HEK293 (cell line): ENCODE results near the gene BACH1.

Source experiments
- CTCF ChIA-PET: fragments of 350-600 bp; formaldehyde crosslinking; extraction: SDS; loops from one replicate; lab custom pipeline; 2021; ENCODE audit warnings: antibody characterized with exemption; lab: Yijun Ruan, JAX
- POLR2A ChIA-PET: fragments of 300-600 bp; formaldehyde crosslinking; extraction: SDS; loops from one replicate; lab custom pipeline; 2020; ENCODE audit warnings: antibody characterized with exemption, inconsistent platforms; lab: Yijun Ruan, JAX
- H3K27ac ChIP-seq: fragments of 200-500 bp; sonication (Bioruptor generic); 2 replicates; pipeline ENCODE4 v1.5.1; 2014; ENCODE audit warnings: low read depth, low read length, control low read depth, inconsistent platforms; ENCODE audit errors: extremely low read depth
- H3K36me3 ChIP-seq, 2 experiments: fragments of 200-500 bp in 1 of 2; sonication (Bioruptor generic) in 1 of 2; 1 replicate in 1 of 2; 2 replicates in 1 of 2; pipeline ENCODE4 v1.5.1; 2014 to 2017; ENCODE audit warnings: inconsistent platforms in 2 of 2, low read length in 2 of 2; ENCODE audit not compliant: control insufficient read depth in 2 of 2, insufficient read depth in 1 of 2
- H3K4me1 ChIP-seq: fragments of 200-500 bp; sonication (Bioruptor generic); 2 replicates; pipeline ENCODE4 v1.5.1; 2014; ENCODE audit warnings: mild to moderate bottlenecking, low read length, inconsistent platforms; ENCODE audit not compliant: control insufficient read depth, insufficient read depth
- H3K4me3 ChIP-seq: 2 replicates; pipeline ENCODE4 v1.5.1; 2011; ENCODE audit warnings: low read depth, mild to moderate bottlenecking, control low read depth, low read length, moderate library complexity
- H3K9me3 ChIP-seq: fragments of 200-500 bp; sonication (Bioruptor generic); 2 replicates; pipeline ENCODE4 v1.5.1; 2014; ENCODE audit warnings: low read depth, low read length, inconsistent platforms; ENCODE audit not compliant: control insufficient read depth, insufficient read depth
- EGR2 ChIP-seq: fragments of 450-650 bp; formaldehyde crosslinking; IDR thresholded peaks from 2 replicates; pipeline ENCODE4 v1.5.1; 2016; ENCODE audit warnings: low read depth, missing biosample characterization, missing genetic modification characterization
- FEZF1 ChIP-seq: fragments of 450-650 bp; formaldehyde crosslinking; IDR thresholded peaks from 2 replicates; pipeline ENCODE4 v1.5.1; 2016; ENCODE audit warnings: missing biosample characterization, missing genetic modification characterization
- KLF7 ChIP-seq: fragments of 450-650 bp; formaldehyde crosslinking; IDR thresholded peaks from 2 replicates; pipeline ENCODE4 v1.5.1; 2016; ENCODE audit warnings: missing biosample characterization, missing genetic modification characterization, borderline replicate concordance
- MEIS1 ChIP-seq: sonication (generic); formaldehyde crosslinking; IDR thresholded peaks from 2 replicates; pipeline ENCODE4 v1.8.1; 2022; ENCODE audit warnings: missing genetic modification reagents, mild to moderate bottlenecking, borderline replicate concordance
- OVOL3 ChIP-seq: fragments of 450-650 bp; formaldehyde crosslinking; IDR thresholded peaks from 2 replicates; pipeline ENCODE4 v1.5.1; 2016; ENCODE audit warnings: missing biosample characterization, missing genetic modification characterization
- SCRT2 ChIP-seq: fragments of 450-650 bp; formaldehyde crosslinking; IDR thresholded peaks from 2 replicates; pipeline ENCODE4 v1.5.1; 2016; ENCODE audit warnings: missing biosample characterization, missing genetic modification characterization
- TCF7L2 ChIP-seq: IDR thresholded peaks from 2 replicates; pipeline ENCODE4 v1.6.1; 2011; ENCODE audit warnings: low read depth, mild to moderate bottlenecking, inconsistent platforms, low read length, moderate library complexity, borderline replicate concordance
- TSHZ1 ChIP-seq: fragments of 450-650 bp; formaldehyde crosslinking; IDR thresholded peaks from 2 replicates; pipeline ENCODE4 v1.5.1; 2016; ENCODE audit warnings: missing biosample characterization, missing genetic modification characterization, borderline replicate concordance
- YY1 ChIP-seq: fragments of 450-650 bp; formaldehyde crosslinking; IDR thresholded peaks from 2 replicates; pipeline ENCODE4 v1.5.1; 2018; ENCODE audit warnings: missing biosample characterization, missing genetic modification characterization
- ZBTB17 ChIP-seq: fragments of 450-650 bp; formaldehyde crosslinking; IDR thresholded peaks from 2 replicates; pipeline ENCODE4 v1.5.1; 2016; ENCODE audit warnings: missing biosample characterization, missing genetic modification characterization
- ZBTB21 ChIP-seq: fragments of 450-650 bp; formaldehyde crosslinking; IDR thresholded peaks from 2 replicates; pipeline ENCODE4 v1.5.1; 2017; ENCODE audit warnings: missing biosample characterization, missing genetic modification characterization
- ZBTB6 ChIP-seq: fragments of 450-650 bp; formaldehyde crosslinking; IDR thresholded peaks from 2 replicates; pipeline ENCODE4 v1.5.1; 2017; ENCODE audit warnings: missing biosample characterization, missing genetic modification characterization
- ZFP41 ChIP-seq: fragments of 450-650 bp; formaldehyde crosslinking; IDR thresholded peaks from 2 replicates; pipeline ENCODE4 v1.5.1; 2016; ENCODE audit warnings: missing biosample characterization, missing genetic modification characterization, borderline replicate concordance
- ZFP69B ChIP-seq: fragments of 450-650 bp; formaldehyde crosslinking; IDR thresholded peaks from 2 replicates; pipeline ENCODE4 v1.5.1; 2016; ENCODE audit warnings: missing biosample characterization, missing genetic modification characterization
- ZNF133 ChIP-seq: fragments of 450-650 bp; formaldehyde crosslinking; IDR thresholded peaks from 2 replicates; pipeline ENCODE4 v1.5.1; 2016; ENCODE audit warnings: missing biosample characterization, missing genetic modification characterization
- ZNF211 ChIP-seq: fragments of 450-650 bp; formaldehyde crosslinking; IDR thresholded peaks from 2 replicates; pipeline ENCODE4 v1.5.1; 2016; ENCODE audit warnings: low read depth, missing biosample characterization, missing genetic modification characterization
- ZNF223 ChIP-seq: fragments of 450-650 bp; formaldehyde crosslinking; IDR thresholded peaks from 2 replicates; pipeline ENCODE4 v1.5.1; 2016; ENCODE audit warnings: missing biosample characterization, missing genetic modification characterization
- ZNF24 ChIP-seq: fragments of 450-650 bp; formaldehyde crosslinking; IDR thresholded peaks from 2 replicates; pipeline ENCODE4 v1.5.1; 2016; ENCODE audit warnings: missing biosample characterization, missing genetic modification characterization
- ZNF350 ChIP-seq: fragments of 450-650 bp; formaldehyde crosslinking; IDR thresholded peaks from 2 replicates; pipeline ENCODE4 v1.5.0; 2017; ENCODE audit warnings: missing biosample characterization, mild to moderate bottlenecking, missing genetic modification characterization
- ZNF404 ChIP-seq: fragments of 450-650 bp; formaldehyde crosslinking; IDR thresholded peaks from 2 replicates; pipeline ENCODE4 v1.5.1; 2017; ENCODE audit warnings: missing biosample characterization, missing genetic modification characterization
- ZNF416 ChIP-seq: fragments of 450-650 bp; formaldehyde crosslinking; IDR thresholded peaks from 2 replicates; pipeline ENCODE4 v1.5.1; 2016; ENCODE audit warnings: missing biosample characterization, missing genetic modification characterization
- ZNF423 ChIP-seq: fragments of 450-650 bp; formaldehyde crosslinking; IDR thresholded peaks from 2 replicates; pipeline ENCODE4 v1.5.1; 2016; ENCODE audit warnings: missing biosample characterization, missing genetic modification characterization
- ZNF426 ChIP-seq: fragments of 450-650 bp; formaldehyde crosslinking; IDR thresholded peaks from 2 replicates; pipeline ENCODE4 v1.5.1; 2017; ENCODE audit warnings: missing biosample characterization, missing genetic modification characterization, mild to moderate bottlenecking, inconsistent platforms, moderate library complexity
- ZNF501 ChIP-seq: fragments of 450-650 bp; formaldehyde crosslinking; IDR thresholded peaks from 2 replicates; pipeline ENCODE4 v1.5.1; 2016; ENCODE audit warnings: missing biosample characterization, missing genetic modification characterization
- ZNF623 ChIP-seq: fragments of 450-650 bp; formaldehyde crosslinking; IDR thresholded peaks from 2 replicates; pipeline ENCODE4 v1.5.1; 2016; ENCODE audit warnings: missing biosample characterization, missing genetic modification characterization
- ZNF654 ChIP-seq: fragments of 450-650 bp; formaldehyde crosslinking; IDR thresholded peaks from 2 replicates; pipeline ENCODE4 v1.5.1; 2016; ENCODE audit warnings: low read depth, missing biosample characterization, missing genetic modification characterization
- ZNF677 ChIP-seq: fragments of 450-650 bp; IDR thresholded peaks from 2 replicates; pipeline ENCODE4 v1.5.0; 2018; ENCODE audit warnings: missing biosample characterization, mild to moderate bottlenecking, missing genetic modification characterization, moderate library complexity
- ZNF707 ChIP-seq: fragments of 450-650 bp; formaldehyde crosslinking; IDR thresholded peaks from 2 replicates; pipeline ENCODE4 v1.5.1; 2016; ENCODE audit warnings: missing biosample characterization, missing genetic modification characterization
- ZNF768 ChIP-seq: fragments of 450-650 bp; formaldehyde crosslinking; IDR thresholded peaks from 2 replicates; pipeline ENCODE4 v1.5.1; 2018; ENCODE audit warnings: missing biosample characterization, mild to moderate bottlenecking, missing genetic modification characterization
- ZNF830 ChIP-seq: fragments of 450-650 bp; IDR thresholded peaks from 2 replicates; pipeline ENCODE4 v1.5.0; 2018; ENCODE audit warnings: missing biosample characterization, missing genetic modification characterization, low read depth, mild to moderate bottlenecking, moderate library complexity
- ZSCAN30 ChIP-seq: fragments of 450-650 bp; IDR thresholded peaks from 2 replicates; pipeline ENCODE4 v1.5.1; 2018; ENCODE audit warnings: missing biosample characterization, mild to moderate bottlenecking, missing genetic modification characterization, moderate library complexity
- TF ChIP-seq, protein P1 (sequence below): fragments of 450-650 bp; formaldehyde crosslinking; IDR thresholded peaks from 2 replicates; pipeline ENCODE4; 2016; ENCODE audit warnings: missing biosample characterization, missing genetic modification characterization
- TF ChIP-seq, protein P2 (sequence below): fragments of 450-650 bp; formaldehyde crosslinking; IDR thresholded peaks from 2 replicates; pipeline ENCODE4 v1.5.1; 2017; ENCODE audit warnings: missing biosample characterization, mild to moderate bottlenecking, missing genetic modification characterization, moderate library complexity

Gene BACH1

GRCh38 chr21:29258626-29259338, 39.9 kb upstream of the BACH1 start:
- Histone ChIP-seq H3K9me3 (no peaks in the 10 kb centered on the region), H3K27ac (no peak overlapping the region), H3K4me1 (peaks cover 3% of the 10 kb centered on the region; the same call in 1 of the 2 replicates), H3K4me3 (no peak overlapping the region), H3K36me3 (no peaks in the 10 kb centered on the region)
- CTCF ChIA-PET: interaction anchor here (0.7 to 2.0 kb wide), 4 partner anchors 9 to 95 kb away, joined by 3 to 7 read pairs (median 4); no protein-coding TSS in a partner anchor
- POLR2A ChIA-PET: no interaction called here
- no peak for TF ChIP-seq ZNF211 (tag by site-specific recombination)
- TF ChIP-seq ZNF416 (tag by site-specific recombination): no peak
- TF ChIP-seq, protein P1, sequence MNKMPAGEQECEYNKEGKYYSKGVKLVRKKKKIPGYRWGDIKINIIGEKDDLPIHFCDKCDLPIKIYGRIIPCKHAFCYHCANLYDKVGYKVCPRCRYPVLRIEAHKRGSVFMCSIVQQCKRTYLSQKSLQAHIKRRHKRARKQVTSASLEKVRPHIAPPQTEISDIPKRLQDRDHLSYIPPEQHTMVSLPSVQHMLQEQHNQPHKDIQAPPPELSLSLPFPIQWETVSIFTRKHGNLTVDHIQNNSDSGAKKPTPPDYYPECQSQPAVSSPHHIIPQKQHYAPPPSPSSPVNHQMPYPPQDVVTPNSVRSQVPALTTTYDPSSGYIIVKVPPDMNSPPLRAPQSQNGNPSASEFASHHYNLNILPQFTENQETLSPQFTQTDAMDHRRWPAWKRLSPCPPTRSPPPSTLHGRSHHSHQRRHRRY (tag by site-specific recombination): no peak
- no peak for TF ChIP-seq ZNF654 (tag by site-specific recombination)
- TF ChIP-seq ZNF223: no peak
- no peak for TF ChIP-seq ZNF677
- TF ChIP-seq ZNF426 (tag by site-specific recombination): no peak
- peak; percentile 68 for TF ChIP-seq ZBTB17 (tag by site-specific recombination)
- peak; percentile 57 for TF ChIP-seq FEZF1 (tag by site-specific recombination)
- TF ChIP-seq SCRT2 (tag by site-specific recombination): peak; percentile 97
- no peak for TF ChIP-seq ZFP69B
- TF ChIP-seq TCF7L2: no peak
- TF ChIP-seq ZBTB6 (tag by site-specific recombination): no peak
- no peak for TF ChIP-seq EGR2 (tag by site-specific recombination)
- TF ChIP-seq ZNF133 (tag by site-specific recombination): peak; percentile 79
- TF ChIP-seq TSHZ1 (tag by site-specific recombination): no peak
- TF ChIP-seq ZNF623 (tag by site-specific recombination): no peak
- no peak for TF ChIP-seq ZNF768 (tag by site-specific recombination)
- TF ChIP-seq ZFP41 (tag by site-specific recombination): no peak
- TF ChIP-seq ZNF423: no peak
- TF ChIP-seq ZNF24: no peak
- TF ChIP-seq, protein P2, sequence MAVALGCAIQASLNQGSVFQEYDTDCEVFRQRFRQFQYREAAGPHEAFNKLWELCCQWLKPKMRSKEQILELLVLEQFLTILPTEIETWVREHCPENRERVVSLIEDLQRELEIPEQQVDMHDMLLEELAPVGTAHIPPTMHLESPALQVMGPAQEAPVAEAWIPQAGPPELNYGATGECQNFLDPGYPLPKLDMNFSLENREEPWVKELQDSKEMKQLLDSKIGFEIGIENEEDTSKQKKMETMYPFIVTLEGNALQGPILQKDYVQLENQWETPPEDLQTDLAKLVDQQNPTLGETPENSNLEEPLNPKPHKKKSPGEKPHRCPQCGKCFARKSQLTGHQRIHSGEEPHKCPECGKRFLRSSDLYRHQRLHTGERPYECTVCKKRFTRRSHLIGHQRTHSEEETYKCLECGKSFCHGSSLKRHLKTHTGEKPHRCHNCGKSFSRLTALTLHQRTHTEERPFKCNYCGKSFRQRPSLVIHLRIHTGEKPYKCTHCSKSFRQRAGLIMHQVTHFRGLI: no peak
- TF ChIP-seq ZNF830 (tag by site-specific recombination): no peak
- TF ChIP-seq MEIS1: no peak
- no peak for TF ChIP-seq KLF7 (tag by site-specific recombination)
- no peak for TF ChIP-seq OVOL3 (tag by site-specific recombination)
- no peak for TF ChIP-seq YY1 (tag by site-specific recombination)
- no peak for TF ChIP-seq ZNF350
- no peak for TF ChIP-seq ZNF707
- no peak for TF ChIP-seq ZSCAN30 (tag by site-specific recombination)
- no peak for TF ChIP-seq ZNF501
- TF ChIP-seq ZBTB21 (tag by site-specific recombination): no peak
- no peak for TF ChIP-seq ZNF404 (tag by site-specific recombination)
